ENCODE data around the gene ITIH3. TPM values are rescaled to one million over a fixed set of nuclear protein-coding genes. Genes with fewer than 3 reads are reported as not detected.

ITIH3 gene
- total RNA-seq, 4 donors from 2014 or later: 3.6 to 4.1 TPM; not detected in 2

- no peaks in the 10 kb centered on the region for H3K9me3 ChIP-seq
- H3K27me3 ChIP-seq: no peaks in the 10 kb centered on the region
- no peak overlapping the region for H3K4me3 ChIP-seq
- peak in 4 of 6 experiments; percentile 32 to 40 (median 36) for TF ChIP-seq CTCF (IDR thresholded peaks at IDR 0.05)
- TF ChIP-seq POLR2A (IDR thresholded peaks at IDR 0.05): no peak
- no peak overlapping the region for H3K27ac ChIP-seq
- no peak for DNase-seq
- no peaks in the 10 kb centered on the region for H3K4me1 ChIP-seq
- no peaks in the 10 kb centered on the region for H3K36me3 ChIP-seq
Measured at GRCh38 chr3:52798978-52799476, 4.4 kb downstream of the ITIH3 start.

- TF ChIP-seq CTCF (IDR thresholded peaks at IDR 0.05) (no peak), POLR2A (IDR thresholded peaks at IDR 0.05) (no peak)
- Histone ChIP-seq H3K36me3 (no peaks in the 10 kb centered on the region), H3K9me3 (no peaks in the 10 kb centered on the region), H3K4me3 (no peak overlapping the region), H3K27me3 (no peaks in the 10 kb centered on the region), H3K27ac (no peak overlapping the region), H3K4me1 (no peaks in the 10 kb centered on the region)
- no peak for DNase-seq
Measured at GRCh38 chr3:52800079-52800478, 5.5 kb downstream of the ITIH3 start.

GRCh38 chr3:52801839-52802238 lies 7.2 kb downstream of the ITIH3 start:
- TF ChIP-seq CTCF (IDR thresholded peaks at IDR 0.05): no peak
- Histone ChIP-seq H3K4me3 (no peak overlapping the region), H3K27me3 (no peaks in the 10 kb centered on the region), H3K4me1 (no peaks in the 10 kb centered on the region), H3K27ac (no peak overlapping the region), H3K36me3 (no peaks in the 10 kb centered on the region), H3K9me3 (no peaks in the 10 kb centered on the region)
- DNase-seq: no peak

- Histone ChIP-seq H3K36me3 (no peaks in the 10 kb centered on the region), H3K27ac (no peak overlapping the region), H3K9me3 (no peaks in the 10 kb centered on the region), H3K4me1 (no peaks in the 10 kb centered on the region), H3K27me3 (no peaks in the 10 kb centered on the region), H3K4me3 (no peak overlapping the region)
- DNase-seq: no peak
- TF ChIP-seq CTCF (IDR thresholded peaks at IDR 0.05) (no peak), POLR2A (IDR thresholded peaks at IDR 0.05) (no peak)
Measured at GRCh38 chr3:52805270-52806039, 10.9 kb downstream of the ITIH3 start.

GRCh38 chr3:52809149-52809548 lies 14.6 kb downstream of the ITIH3 start:
- no peaks in the 10 kb centered on the region for H3K27me3 ChIP-seq

More at GRCh38 chr3:52809149-52809548, 14.6 kb downstream of the ITIH3 start:
- H3K4me3 ChIP-seq: no peak overlapping the region
- DNase-seq: no peak
- no peaks in the 10 kb centered on the region for H3K36me3 ChIP-seq
- no peaks in the 10 kb centered on the region for H3K4me1 ChIP-seq
- no peaks in the 10 kb centered on the region for H3K9me3 ChIP-seq
- H3K27ac ChIP-seq: no peak overlapping the region
- no peak for TF ChIP-seq CTCF (IDR thresholded peaks at IDR 0.05)
- no peak for TF ChIP-seq POLR2A (IDR thresholded peaks at IDR 0.05)

Data from Peyer's patch (tissue), 4 donors.